Karpas-422 (cell line): ENCODE measurements around the gene SPDYE9. TPM values are rescaled to one million over a fixed set of nuclear protein-coding genes. Genes with fewer than 3 reads are reported as not detected.
"Not testable (repeated sequence)": the region's sequence is repeated elsewhere in the genome, so short reads cannot be mapped to it uniquely, and the experiment has no call there.

Experiments used
- DNase-seq: peaks from one replicate; pipeline ENCODE4 v3.0.0-alpha.2; 2015
- H2AFZ ChIP-seq: fragments of 200-600 bp; sonication (generic); 2 replicates; pipeline ENCODE4 v1.6.1; 2014; ENCODE audit warnings: antibody characterized with exemption, low read length, mixed read lengths
- H3K27ac ChIP-seq: fragments of 200-600 bp; sonication (generic); 2 replicates; pipeline ENCODE4 v1.5.1; 2014; ENCODE audit warnings: mild to moderate bottlenecking, low read length, moderate library complexity
- H3K27me3 ChIP-seq: fragments of 200-600 bp; sonication (generic); 2 replicates; pipeline ENCODE4 v1.6.1; 2014; ENCODE audit warnings: low read length, mixed read lengths
- H3K36me3 ChIP-seq: fragments of 200-600 bp; sonication (generic); 2 replicates; pipeline ENCODE4 v1.6.1; 2014; ENCODE audit warnings: low read length, mixed read lengths; ENCODE audit not compliant: insufficient read depth
- H3K4me1 ChIP-seq: fragments of 200-600 bp; sonication (generic); 2 replicates; pipeline ENCODE4 v1.6.1; 2014; ENCODE audit warnings: mild to moderate bottlenecking, low read length, mixed read lengths
- H3K4me2 ChIP-seq: fragments of 200-600 bp; sonication (generic); 2 replicates; pipeline ENCODE4 v1.6.1; 2014; ENCODE audit warnings: low read length, low read depth, mild to moderate bottlenecking; ENCODE audit not compliant: poor library complexity, severe bottlenecking
- H3K4me3 ChIP-seq: fragments of 200-600 bp; sonication (generic); 2 replicates; pipeline ENCODE4 v1.5.1; 2014; ENCODE audit warnings: mild to moderate bottlenecking, antibody characterized with exemption, low read length, mixed read lengths
- H3K79me2 ChIP-seq: fragments of 200-600 bp; sonication (generic); 2 replicates; pipeline ENCODE4 v1.6.1; 2014; ENCODE audit warnings: mild to moderate bottlenecking, low read length, mixed read lengths
- H3K9ac ChIP-seq: fragments of 200-600 bp; sonication (generic); 2 replicates; pipeline ENCODE4 v1.6.0; 2014; ENCODE audit warnings: low read length
- H3K9me2 ChIP-seq: fragments of 200-600 bp; sonication (generic), shearing (Covaris generic); replicated peaks from 2 replicates; pipeline ENCODE4 v1.6.0; 2014; ENCODE audit warnings: mild to moderate bottlenecking, low read length, moderate library complexity; ENCODE audit not compliant: insufficient read depth
- H3K9me3 ChIP-seq: fragments of 300-700, 200-600 bp; sonication (generic); 2 replicates; pipeline ENCODE4 v1.6.1; 2014; ENCODE audit warnings: low read length, mixed read lengths
- H4K20me1 ChIP-seq: fragments of 200-600 bp; sonication (generic); 2 replicates; pipeline ENCODE4 v1.6.1; 2014; ENCODE audit warnings: mild to moderate bottlenecking, antibody characterized with exemption, low read length, low read depth; ENCODE audit not compliant: insufficient read depth
- total RNA-seq: library from RNA; depleted of rRNA; stranded (reverse); fragments of >200 nt; shearing (Covaris generic); gene quantifications from 2 replicates; pipeline ENCODE4 v1.2.3, GENCODE V29; 2014; ENCODE audit warnings: low replicate concordance; rRNA removed

Gene SPDYE9
- total RNA-seq = not detected in 2 replicates

- H3K27ac ChIP-seq, H4K20me1 ChIP-seq, H3K36me3 ChIP-seq, H3K4me1 ChIP-seq, H3K4me2 ChIP-seq, H3K4me3 ChIP-seq, H3K9me2 ChIP-seq, DNase-seq, H3K79me2 ChIP-seq, H3K27me3 ChIP-seq, H2AFZ ChIP-seq, H3K9me3 ChIP-seq, H3K9ac ChIP-seq: not testable (repeated sequence)
Measured at GRCh38 chr7:73085938-73086337, at the start of gene SPDYE9. TSS of gene SPDYE9 (minus strand) at chr7:73086038. CDS start at chr7:73084238, 1,800 bp downstream.

DNA sequence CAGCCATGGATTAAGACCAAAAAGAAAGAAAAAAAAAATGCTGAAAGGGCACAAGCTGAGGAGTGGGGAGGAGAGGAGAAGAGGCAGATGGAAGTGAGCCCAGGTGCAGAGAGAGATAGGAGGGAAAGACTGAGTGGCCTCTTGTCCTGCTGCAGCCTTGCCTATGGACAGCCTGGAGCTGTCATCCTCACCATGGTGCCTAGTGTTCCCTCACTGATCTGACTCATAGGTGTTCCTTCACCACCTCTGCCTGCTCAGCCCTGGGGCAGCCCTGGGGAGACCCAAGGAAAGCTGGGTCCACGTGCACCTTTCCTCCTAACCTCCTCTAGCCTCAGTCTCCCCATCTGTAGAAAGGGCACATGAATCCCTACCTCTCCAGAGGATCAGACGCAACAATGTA is 49.0 kb upstream of the SPDYE9 start:
- not testable (repeated sequence) for H3K9me3 ChIP-seq, H3K4me2 ChIP-seq, H4K20me1 ChIP-seq, H3K9ac ChIP-seq, H3K4me3 ChIP-seq, H3K36me3 ChIP-seq, H3K27ac ChIP-seq, H3K4me1 ChIP-seq, H2AFZ ChIP-seq, H3K9me2 ChIP-seq, DNase-seq, H3K27me3 ChIP-seq, H3K79me2 ChIP-seq

DNA sequence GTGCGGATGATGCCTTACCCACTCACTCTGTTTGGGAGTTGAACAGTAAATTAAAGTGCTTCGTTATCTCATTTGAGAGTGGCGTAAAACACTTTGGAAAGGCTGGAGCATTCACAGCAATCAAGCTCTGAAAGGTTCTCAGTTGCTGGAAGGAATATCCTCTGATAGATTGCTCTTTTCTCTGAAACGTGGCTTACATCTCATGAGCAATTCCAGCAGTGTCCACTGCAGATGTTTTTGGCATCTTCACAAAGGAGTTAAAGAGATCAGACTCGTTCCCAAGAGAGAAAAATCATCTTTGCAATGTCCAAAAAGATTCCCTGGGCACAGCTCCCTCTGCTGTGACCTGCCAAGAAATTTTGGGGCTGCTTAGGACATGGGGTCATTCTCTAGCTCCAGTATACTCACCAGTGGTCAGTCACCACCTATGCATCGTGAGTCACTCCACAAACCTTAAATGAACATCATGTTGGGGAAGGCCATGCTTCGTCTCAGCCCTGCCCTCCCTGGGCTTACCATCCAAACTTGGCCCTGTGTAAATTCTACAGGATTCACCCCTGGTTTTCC is 46.9 kb upstream of the SPDYE9 start:
- not testable (repeated sequence) for H3K27me3 ChIP-seq, H3K9ac ChIP-seq

GRCh38 chr7:73130612-73131011 is 44.8 kb upstream of the SPDYE9 start:
- not testable (repeated sequence) for H4K20me1 ChIP-seq, H3K4me1 ChIP-seq, H3K9me2 ChIP-seq, DNase-seq, H3K4me2 ChIP-seq, H2AFZ ChIP-seq, H3K9ac ChIP-seq, H3K79me2 ChIP-seq, H3K36me3 ChIP-seq, H3K27ac ChIP-seq, H3K9me3 ChIP-seq, H3K4me3 ChIP-seq, H3K27me3 ChIP-seq

More for the DNA sequence above, 46.9 kb upstream of the SPDYE9 start:
- H3K4me3 ChIP-seq, H4K20me1 ChIP-seq, H3K27ac ChIP-seq, H3K9me3 ChIP-seq, H3K4me1 ChIP-seq, DNase-seq, H2AFZ ChIP-seq, H3K9me2 ChIP-seq, H3K79me2 ChIP-seq, H3K4me2 ChIP-seq, H3K36me3 ChIP-seq: not testable (repeated sequence)

DNA sequence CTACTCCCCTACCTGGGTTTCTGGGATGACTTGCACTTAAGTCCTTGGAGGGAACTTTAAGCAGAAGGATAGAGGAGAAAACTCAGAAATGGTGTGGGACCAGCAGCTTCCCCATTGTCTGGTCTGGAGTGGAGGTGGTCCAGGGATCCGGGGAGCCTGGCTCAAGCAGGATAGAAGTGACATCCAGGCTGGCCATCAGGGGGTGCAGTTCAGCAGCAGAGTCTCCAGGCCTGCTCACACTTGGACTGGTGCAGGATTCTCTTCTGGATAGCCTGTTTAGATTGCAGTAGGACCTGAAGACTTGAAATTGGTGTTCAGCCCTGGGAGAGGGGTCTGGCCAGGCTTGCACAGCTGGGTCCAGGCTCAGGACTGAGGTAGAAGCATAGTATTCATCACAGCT is 38.3 kb upstream of the SPDYE9 start:
- H3K4me3 ChIP-seq, H3K9me3 ChIP-seq, H2AFZ ChIP-seq, H3K4me2 ChIP-seq, H3K9me2 ChIP-seq, H3K27me3 ChIP-seq, H3K27ac ChIP-seq, H3K4me1 ChIP-seq, H3K79me2 ChIP-seq, H4K20me1 ChIP-seq, DNase-seq, H3K36me3 ChIP-seq, H3K9ac ChIP-seq: not testable (repeated sequence)

DNA sequence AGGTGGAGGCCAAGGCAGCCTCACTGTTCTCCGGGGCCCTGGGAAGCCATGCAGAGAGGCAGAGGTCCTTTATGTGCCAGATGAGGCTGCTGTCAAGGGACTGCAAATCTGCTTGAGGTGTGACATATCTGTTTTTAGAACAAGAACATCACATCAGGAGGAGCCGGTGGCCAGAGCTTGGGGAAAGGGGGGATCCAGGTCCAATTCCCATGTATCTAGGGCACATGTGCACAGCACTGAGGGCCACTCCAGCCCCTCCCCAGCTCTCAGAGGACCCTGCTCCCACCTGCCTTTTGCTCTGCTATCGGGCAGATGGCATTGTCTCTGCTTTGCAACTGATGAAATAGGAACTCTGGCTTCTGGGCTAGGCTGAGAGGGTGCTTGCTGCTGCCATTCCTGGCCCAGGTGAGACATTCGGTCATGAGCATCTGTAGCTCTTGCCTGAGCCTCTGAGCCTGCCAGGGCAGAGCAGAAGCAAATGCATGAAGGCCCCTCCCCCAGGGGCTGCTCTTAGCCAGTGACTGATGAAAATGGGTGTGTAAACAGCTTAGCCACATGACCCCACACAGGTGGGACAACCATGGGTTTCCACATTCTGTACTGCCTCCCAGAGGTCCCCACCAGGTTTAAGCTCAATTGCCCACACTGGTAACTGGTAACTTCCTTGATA is 37.1 kb upstream of the SPDYE9 start:
- H3K4me3 ChIP-seq, H3K4me2 ChIP-seq, H3K79me2 ChIP-seq, DNase-seq, H2AFZ ChIP-seq, H3K27ac ChIP-seq, H3K4me1 ChIP-seq, H3K9me2 ChIP-seq, H3K9ac ChIP-seq, H3K9me3 ChIP-seq, H3K36me3 ChIP-seq, H4K20me1 ChIP-seq, H3K27me3 ChIP-seq: not testable (repeated sequence)

DNA sequence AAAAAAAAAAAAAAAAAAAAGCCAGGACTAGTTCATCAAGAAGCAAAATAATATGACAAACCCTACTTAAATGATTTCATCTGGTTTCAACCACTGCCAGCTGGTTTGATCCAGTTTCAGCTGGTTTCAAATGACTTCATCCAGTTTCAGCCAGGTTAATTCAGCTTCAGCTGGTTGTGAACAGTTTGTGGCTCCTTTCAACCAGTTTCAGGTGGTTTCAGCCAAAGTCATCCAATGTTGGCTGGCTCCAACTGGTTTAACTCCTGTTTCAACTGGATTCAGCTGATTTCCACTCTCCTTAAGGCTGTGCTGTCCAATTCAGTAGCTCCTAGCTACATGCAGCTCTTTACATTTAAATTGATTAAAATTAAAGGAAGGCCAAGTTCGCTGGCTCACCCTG is 32.3 kb upstream of the SPDYE9 start:
- not testable (repeated sequence) for H2AFZ ChIP-seq, H3K79me2 ChIP-seq, H3K27me3 ChIP-seq, DNase-seq, H3K4me1 ChIP-seq, H3K9me2 ChIP-seq, H3K36me3 ChIP-seq, H3K4me2 ChIP-seq, H3K4me3 ChIP-seq, H3K9ac ChIP-seq, H3K27ac ChIP-seq, H3K9me3 ChIP-seq, H4K20me1 ChIP-seq

GRCh38 chr7:73057811-73058210 is 28.0 kb downstream of the SPDYE9 start, which contains the start of gene SPDYE11:
TSS of gene SPDYE11 (minus strand) at chr7:73057911. CDS start at chr7:73056111, 1,800 bp downstream.
- H3K27ac ChIP-seq, H3K4me3 ChIP-seq, H3K4me2 ChIP-seq, H3K36me3 ChIP-seq, H3K27me3 ChIP-seq, H3K4me1 ChIP-seq, H2AFZ ChIP-seq, DNase-seq, H3K9me3 ChIP-seq, H4K20me1 ChIP-seq, H3K9me2 ChIP-seq, H3K9ac ChIP-seq, H3K79me2 ChIP-seq: not testable (repeated sequence)
